Suprapubic skin (tissue), 4 donors: ENCODE measurements around the gene APH1B. TPM values are rescaled to one million over a fixed set of nuclear protein-coding genes. Genes with fewer than 3 reads are reported as not detected.
"Not testable (repeated sequence)": the region's sequence is repeated elsewhere in the genome, so short reads cannot be mapped to it uniquely, and the experiment has no call there.

Source experiments
- DNase-seq, 2 donors: peaks; one replicate each; pipeline ENCODE4 v3.0.0-alpha.2; 2019; ENCODE audit warnings: low spot score in 2 of 2
- H3K27ac ChIP-seq: fragments of 200-600 bp; sonication (generic); one replicate; pipeline ENCODE4 v1.5.1; 2019
- H3K27me3 ChIP-seq: fragments of 200-600 bp; sonication (generic); one replicate; pipeline ENCODE4 v1.5.1; 2019
- H3K36me3 ChIP-seq: fragments of 200-600 bp; sonication (generic); one replicate; pipeline ENCODE4 v1.5.1; 2019
- H3K4me1 ChIP-seq: fragments of 200-600 bp; sonication (generic); one replicate; pipeline ENCODE4 v1.5.1; 2019
- H3K4me3 ChIP-seq: fragments of 200-600 bp; sonication (generic); one replicate; pipeline ENCODE4 v1.5.1; 2019; ENCODE audit warnings: mild to moderate bottlenecking
- H3K9me3 ChIP-seq: fragments of 200-600 bp; sonication (generic); one replicate; pipeline ENCODE4 v1.5.1; 2019
- CTCF ChIP-seq, 2 donors: fragments of 200-600 bp in 1 of 2; fragments of 450-650 bp in 1 of 2; sonication (generic) in 1 of 2; IDR thresholded peaks; one replicate each; pipeline ENCODE4 v1.5.1; 2016 to 2019; ENCODE audit warnings: antibody characterized with exemption in 2 of 2, mild to moderate bottlenecking in 1 of 2, moderate library complexity in 1 of 2
- EP300 ChIP-seq: sonication (generic); formaldehyde crosslinking; IDR thresholded peaks from one replicate; pipeline ENCODE4 v1.6.1; 2017; ENCODE audit warnings: antibody characterized with exemption
- POLR2A ChIP-seq, 2 donors: fragments of 450-650 bp; IDR thresholded peaks; one replicate each; pipeline ENCODE4 v1.6.1; 2017; ENCODE audit warnings: antibody characterized with exemption in 2 of 2, mild to moderate bottlenecking in 2 of 2, moderate library complexity in 2 of 2
- POLR2AphosphoS5 ChIP-seq, 3 donors: sonication (generic); formaldehyde crosslinking; IDR thresholded peaks; one replicate each; pipeline ENCODE4 v1.6.1; 2017; ENCODE audit warnings: antibody characterized with exemption in 3 of 3
- WGBS: methylation state at CpG from one replicate; pipeline ENCODE4 v1.1.5; 2018; 5-methylcytosine and 5-hydroxymethylcytosine counted together
- total RNA-seq, 4 donors: library from RNA; depleted of rRNA; stranded (reverse); fragments of >200 nt; gene quantifications; one replicate each; pipeline ENCODE4 v1.1.0, GENCODE V29; 2016

Gene APH1B
- total RNA-seq, 4 donors from 2014 or later: 4.5 to 12.1 (median 7.1) TPM

- 96% methylated on average over 5 of the region's 5 CpGs for WGBS
- Histone ChIP-seq H3K36me3 (no peaks in the 10 kb centered on the region), H3K4me3 (no peak overlapping the region), H3K27me3 (no peaks in the 10 kb centered on the region), H3K9me3 (no peaks in the 10 kb centered on the region), H3K4me1 (peaks cover 42% of the 10 kb centered on the region), H3K27ac (no peak overlapping the region)
- TF ChIP-seq EP300 (no peak), CTCF (IDR thresholded peaks at IDR 0.05) (no peak), POLR2A (IDR thresholded peaks at IDR 0.05) (no peak), POLR2AphosphoS5 (IDR thresholded peaks at IDR 0.05) (no peak)
- no peak for DNase-seq
These were observed 44.5 kb upstream of the APH1B start for GRCh38 chr15:63232943-63233342.

GRCh38 chr15:63233667-63234423 lies 43.6 kb upstream of the APH1B start:
- Histone ChIP-seq H3K36me3 (no peaks in the 10 kb centered on the region), H3K9me3 (no peaks in the 10 kb centered on the region), H3K27me3 (no peaks in the 10 kb centered on the region), H3K4me3 (no peak overlapping the region), H3K27ac (peak overlapping the region; percentile 64), H3K4me1 (peaks cover 48% of the 10 kb centered on the region)
- DNase-seq: no peak
- 52% methylated on average over 5 of the region's 5 CpGs for WGBS
- TF ChIP-seq EP300 (no peak), CTCF (IDR thresholded peaks at IDR 0.05) (no peak), POLR2A (IDR thresholded peaks at IDR 0.05) (no peak), POLR2AphosphoS5 (IDR thresholded peaks at IDR 0.05) (no peak)

DNA sequence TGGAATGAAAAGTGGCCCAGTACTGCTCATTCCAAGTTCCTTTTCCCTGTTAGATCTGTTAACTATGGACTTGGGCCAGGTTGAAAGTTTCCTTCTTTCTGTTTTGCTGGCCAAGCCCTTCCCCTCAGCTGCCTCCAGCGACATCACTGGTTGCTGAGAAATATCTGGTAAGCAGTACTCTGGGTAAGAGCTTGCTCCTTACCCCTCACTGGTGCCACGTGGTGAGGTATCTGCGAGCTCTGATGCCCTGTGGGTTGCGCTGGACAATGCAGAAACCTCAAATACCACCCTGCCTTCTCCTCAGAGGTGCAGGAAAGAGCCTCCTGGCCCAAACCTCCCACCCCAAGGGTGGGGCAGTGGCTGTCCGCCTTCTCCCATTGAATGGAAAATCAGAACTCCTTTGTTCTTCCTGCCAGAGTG lies 42.9 kb upstream of the APH1B start:
- H3K4me1 ChIP-seq: peaks cover 53% of the 10 kb centered on the region
- peak overlapping the region; percentile 64 for H3K27ac ChIP-seq
- no peak for DNase-seq
- H3K9me3 ChIP-seq: no peaks in the 10 kb centered on the region
- no peaks in the 10 kb centered on the region for H3K36me3 ChIP-seq
- no peak overlapping the region for H3K4me3 ChIP-seq
- TF ChIP-seq POLR2AphosphoS5 (IDR thresholded peaks at IDR 0.05): no peak
- no peak for TF ChIP-seq EP300
- TF ChIP-seq POLR2A (IDR thresholded peaks at IDR 0.05): no peak
- TF ChIP-seq CTCF (IDR thresholded peaks at IDR 0.05): no peak
- no peaks in the 10 kb centered on the region for H3K27me3 ChIP-seq
- 17% methylated on average over 5 of the region's 5 CpGs for WGBS

GRCh38 chr15:63236272-63236671 lies 41.1 kb upstream of the APH1B start:
- no peak overlapping the region for H3K27ac ChIP-seq

DNA sequence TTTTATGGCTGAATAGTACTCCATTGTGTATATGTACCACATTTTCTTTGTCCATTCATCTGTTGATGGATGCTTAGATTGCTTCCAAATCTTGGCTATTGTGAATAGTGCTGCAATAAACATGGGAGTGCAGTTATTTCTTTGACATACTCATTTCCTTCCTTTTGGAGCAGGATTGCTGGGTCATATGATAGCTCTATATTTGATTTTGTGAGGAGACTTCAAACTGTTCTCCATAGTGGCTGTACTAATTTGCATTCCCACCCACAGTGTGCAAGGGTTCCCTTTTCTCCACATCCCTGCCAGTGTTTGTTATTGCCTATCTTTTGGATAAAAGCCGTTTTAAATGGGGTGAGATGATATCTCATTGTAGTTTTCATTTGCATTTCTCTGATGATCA lies 40.3 kb upstream of the APH1B start:
- not testable (repeated sequence) for H3K27me3 ChIP-seq, H3K4me3 ChIP-seq, H3K9me3 ChIP-seq, H3K27ac ChIP-seq, DNase-seq, H3K36me3 ChIP-seq
- H3K4me1 ChIP-seq: peaks cover 59% of the 10 kb centered on the region
- WGBS: 45% methylated on average over 1 of the region's 1 CpG

More at GRCh38 chr15:63236272-63236671, 41.1 kb upstream of the APH1B start:
- no peak for TF ChIP-seq CTCF (IDR thresholded peaks at IDR 0.05)
- TF ChIP-seq POLR2A (IDR thresholded peaks at IDR 0.05): no peak
- TF ChIP-seq EP300: no peak
- no peak for TF ChIP-seq POLR2AphosphoS5 (IDR thresholded peaks at IDR 0.05)
- H3K4me1 ChIP-seq: peaks cover 64% of the 10 kb centered on the region
- H3K36me3 ChIP-seq: no peaks in the 10 kb centered on the region
- H3K4me3 ChIP-seq: no peak overlapping the region
- H3K9me3 ChIP-seq: no peaks in the 10 kb centered on the region
- H3K27me3 ChIP-seq: no peaks in the 10 kb centered on the region
- DNase-seq: no peak

DNA sequence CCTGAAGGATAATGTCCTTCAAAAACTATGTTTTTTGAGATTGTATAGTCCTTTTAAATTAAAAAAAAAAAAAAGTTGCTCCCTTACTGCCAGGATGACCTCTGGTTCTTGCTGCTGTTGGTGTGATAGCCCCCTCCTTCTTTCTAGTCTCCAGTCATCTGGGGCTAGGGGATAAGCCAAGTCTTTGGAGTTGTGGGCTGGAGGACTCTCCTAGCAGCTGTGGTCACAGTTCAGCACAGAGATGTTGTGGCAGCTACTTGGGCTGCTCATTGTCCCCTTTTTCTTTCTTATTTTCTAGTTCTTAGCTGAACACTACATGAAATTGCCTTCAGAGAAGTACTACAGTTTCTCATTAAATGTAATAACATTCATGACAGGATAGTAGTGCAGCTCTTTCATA lies 39.2 kb upstream of the APH1B start:
- no peak for DNase-seq
- H3K4me1 ChIP-seq: peaks cover 57% of the 10 kb centered on the region
- H3K4me3 ChIP-seq: no peak overlapping the region
- H3K36me3 ChIP-seq: no peaks in the 10 kb centered on the region
- no peak for TF ChIP-seq CTCF (IDR thresholded peaks at IDR 0.05)
- TF ChIP-seq EP300: no peak
- TF ChIP-seq POLR2A (IDR thresholded peaks at IDR 0.05): no peak
- TF ChIP-seq POLR2AphosphoS5 (IDR thresholded peaks at IDR 0.05): no peak
- no peaks in the 10 kb centered on the region for H3K27me3 ChIP-seq
- peak overlapping the region; percentile 35 for H3K27ac ChIP-seq
- no peaks in the 10 kb centered on the region for H3K9me3 ChIP-seq
